Measurements from ENCODE around the gene SDR39U1.

DNA sequence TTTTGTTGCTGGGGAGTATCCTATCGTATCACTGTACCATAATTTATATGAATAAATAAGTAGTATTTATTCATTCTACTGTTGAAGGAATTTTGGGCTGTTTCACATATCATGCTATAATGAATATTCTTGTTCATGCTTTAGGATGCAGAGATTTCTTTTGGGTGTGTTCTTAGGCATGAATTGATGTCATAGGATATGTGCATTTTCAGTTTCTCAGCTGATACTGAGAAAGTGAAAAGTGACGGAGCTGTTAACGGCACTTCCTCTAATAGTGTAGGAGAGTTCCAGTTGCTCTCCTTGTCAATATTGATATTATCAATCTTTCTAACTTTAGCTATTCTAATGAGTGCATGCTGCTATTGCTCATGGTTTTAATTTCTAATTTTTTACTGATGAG is 23.2 kb upstream of the SDR39U1 start:
- TF ChIP-seq, protein P1, sequence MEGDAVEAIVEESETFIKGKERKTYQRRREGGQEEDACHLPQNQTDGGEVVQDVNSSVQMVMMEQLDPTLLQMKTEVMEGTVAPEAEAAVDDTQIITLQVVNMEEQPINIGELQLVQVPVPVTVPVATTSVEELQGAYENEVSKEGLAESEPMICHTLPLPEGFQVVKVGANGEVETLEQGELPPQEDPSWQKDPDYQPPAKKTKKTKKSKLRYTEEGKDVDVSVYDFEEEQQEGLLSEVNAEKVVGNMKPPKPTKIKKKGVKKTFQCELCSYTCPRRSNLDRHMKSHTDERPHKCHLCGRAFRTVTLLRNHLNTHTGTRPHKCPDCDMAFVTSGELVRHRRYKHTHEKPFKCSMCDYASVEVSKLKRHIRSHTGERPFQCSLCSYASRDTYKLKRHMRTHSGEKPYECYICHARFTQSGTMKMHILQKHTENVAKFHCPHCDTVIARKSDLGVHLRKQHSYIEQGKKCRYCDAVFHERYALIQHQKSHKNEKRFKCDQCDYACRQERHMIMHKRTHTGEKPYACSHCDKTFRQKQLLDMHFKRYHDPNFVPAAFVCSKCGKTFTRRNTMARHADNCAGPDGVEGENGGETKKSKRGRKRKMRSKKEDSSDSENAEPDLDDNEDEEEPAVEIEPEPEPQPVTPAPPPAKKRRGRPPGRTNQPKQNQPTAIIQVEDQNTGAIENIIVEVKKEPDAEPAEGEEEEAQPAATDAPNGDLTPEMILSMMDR (IDR thresholded peaks at IDR 0.05) = no peak
- no peak for TF ChIP-seq POLR2AphosphoS5 (IDR thresholded peaks at IDR 0.05)
